ENCODE results near the gene UQCRC2.
"Not testable (repeated sequence)": the region's sequence is repeated elsewhere in the genome, so short reads cannot be mapped to it uniquely, and the experiment has no call there.

The UQCRC2 gene

GRCh38 chr16:21973945-21974344 lies 20.8 kb downstream of the UQCRC2 start:
- intact Hi-C loops (cut with DNase I), result no loop called here
- DNase-seq, result no peak

GRCh38 chr16:21980032-21980431 lies 26.9 kb downstream of the UQCRC2 start:
- no peak for DNase-seq
- intact Hi-C loops (cut with DNase I), result no loop called here

- DNase-seq, result no peak
Observed at GRCh38 chr16:21982108-21982507, 28.9 kb downstream of the UQCRC2 start.

GRCh38 chr16:21984062-21984461 lies 30.9 kb downstream of the UQCRC2 start:
- no peak for DNase-seq
- intact Hi-C loops (cut with DNase I), result no loop called here

More at GRCh38 chr16:21982108-21982507, 28.9 kb downstream of the UQCRC2 start:
- intact Hi-C loops (cut with DNase I), result no loop called here

- intact Hi-C loops (cut with DNase I), result no loop called here
- DNase-seq, result no peak
Observed at GRCh38 chr16:21985524-21985923, 32.4 kb downstream of the UQCRC2 start.

GRCh38 chr16:21986692-21987246 lies 33.6 kb downstream of the UQCRC2 start:
- intact Hi-C loops (cut with DNase I), result no loop called here
- no peak for DNase-seq

- DNase-seq, result no peak
- intact Hi-C loops (cut with DNase I), result no loop called here
Observed at GRCh38 chr16:21987498-21987897, 34.3 kb downstream of the UQCRC2 start.

- intact Hi-C loops (cut with DNase I), result no loop called here
Observed at GRCh38 chr16:21989133-21989532, 36.0 kb downstream of the UQCRC2 start.

GRCh38 chr16:21989751-21990150 lies 36.6 kb downstream of the UQCRC2 start:
- intact Hi-C loops (cut with DNase I), result no loop called here

More at GRCh38 chr16:21989133-21989532, 36.0 kb downstream of the UQCRC2 start:
- DNase-seq, result no peak

GRCh38 chr16:21990381-21990944 lies 37.3 kb downstream of the UQCRC2 start:
- intact Hi-C loops (cut with DNase I), result no loop called here
- no peak for DNase-seq

More at GRCh38 chr16:21989751-21990150, 36.6 kb downstream of the UQCRC2 start:
- no peak for DNase-seq

- intact Hi-C loops (cut with DNase I), result no loop called here
- no peak for DNase-seq
Observed at GRCh38 chr16:21991621-21992020, 38.5 kb downstream of the UQCRC2 start.

GRCh38 chr16:21994856-21995465 lies 41.8 kb downstream of the UQCRC2 start:
- no peak for DNase-seq
- intact Hi-C loops (cut with DNase I), result no loop called here

- intact Hi-C loops (cut with DNase I), result no loop called here
Observed at GRCh38 chr16:21996923-21997696, 43.9 kb downstream of the UQCRC2 start.

GRCh38 chr16:21997697-21998480 lies 44.7 kb downstream of the UQCRC2 start:
- DNase-seq, result no peak
- intact Hi-C loops (cut with DNase I), result no loop called here

More at GRCh38 chr16:21996923-21997696, 43.9 kb downstream of the UQCRC2 start:
- peak in 1 of 10 donors; percentile 35 for DNase-seq

GRCh38 chr16:22001591-22001990 lies 48.4 kb downstream of the UQCRC2 start:
- intact Hi-C loops (cut with DNase I), result loop anchor here (1.0 to 5.0 kb wide), 3 partner anchors 77 to 188 kb away; no protein-coding TSS in a partner anchor

GRCh38 chr16:22002047-22002446 lies 48.9 kb downstream of the UQCRC2 start:
- intact Hi-C loops (cut with DNase I), result loop anchor here (5.0 kb wide), 1 partner anchor 95 kb away; no protein-coding TSS in a partner anchor
- DNase-seq, result not testable (repeated sequence)

More at GRCh38 chr16:22001591-22001990, 48.4 kb downstream of the UQCRC2 start:
- no peak for DNase-seq

GRCh38 chr16:22003195-22003594 lies 50.0 kb downstream of the UQCRC2 start:
- intact Hi-C loops (cut with DNase I), result loop anchor here (5.0 kb wide), 1 partner anchor 94 kb away; no protein-coding TSS in a partner anchor
- peak in 1 of 10 donors; percentile 55 for DNase-seq

- DNase-seq, result no peak
- intact Hi-C loops (cut with DNase I), result loop anchor here (5.0 kb wide), 1 partner anchor 93 kb away; no protein-coding TSS in a partner anchor
Observed at GRCh38 chr16:22004341-22004740, 51.2 kb downstream of the UQCRC2 start.

GRCh38 chr16:22005746-22006145 lies 52.6 kb downstream of the UQCRC2 start:
- no peak for DNase-seq
- intact Hi-C loops (cut with DNase I), result loop anchor here (5.0 kb wide), 2 partner anchors 53 to 292 kb away; partner anchors contain the start of genes POLR3E and UQCRC2

GRCh38 chr16:22006636-22007035 lies 53.5 kb downstream of the UQCRC2 start:
- intact Hi-C loops (cut with DNase I), result loop anchor here (5.0 kb wide), 2 partner anchors 54 to 291 kb away; partner anchors contain the start of genes POLR3E and UQCRC2
- no peak for DNase-seq
